ENCODE measurements around the gene KAT2A.

The KAT2A gene

GRCh38 chr17:42126836-42127235, 5.7 kb upstream of the KAT2A start:
- Histone ChIP-seq H3K27me3 (ENCODE audit: control insufficient read depth, insufficient read depth, low read length, poor library complexity, severe bottlenecking) (no peaks in the 10 kb centered on the region), H3K27ac (ENCODE audit: insufficient read depth, low read depth, low read length, poor library complexity, severe bottlenecking) (no peak overlapping the region), H3K9me3 (ENCODE audit: control insufficient read depth, low read length) (no peaks in the 10 kb centered on the region), H3K4me3 (ENCODE audit: insufficient read depth, low read depth, low read length) (no peak overlapping the region), H3K4me1 (ENCODE audit: control insufficient read depth, insufficient read depth, low read length) (peaks cover 7% of the 10 kb centered on the region), H3K36me3 (ENCODE audit: control insufficient read depth, insufficient read depth, low read length) (peaks cover 7% of the 10 kb centered on the region)
- 94 to 95% methylated on average over 3 of the region's 3 CpGs for WGBS, 2 experiments

- Histone ChIP-seq H3K36me3 (ENCODE audit: control insufficient read depth, insufficient read depth, low read length) (peaks cover 7% of the 10 kb centered on the region), H3K27me3 (ENCODE audit: control insufficient read depth, insufficient read depth, low read length, poor library complexity, severe bottlenecking) (no peaks in the 10 kb centered on the region), H3K4me1 (ENCODE audit: control insufficient read depth, insufficient read depth, low read length) (peaks cover under 1% of the 10 kb centered on the region), H3K9me3 (ENCODE audit: control insufficient read depth, low read length) (no peaks in the 10 kb centered on the region), H3K27ac (ENCODE audit: insufficient read depth, low read depth, low read length, poor library complexity, severe bottlenecking) (no peak overlapping the region), H3K4me3 (ENCODE audit: insufficient read depth, low read depth, low read length) (no peak overlapping the region)
- 93 to 94% methylated on average over 12 of the region's 12 CpGs for WGBS, 2 experiments
Measured at GRCh38 chr17:42125565-42125964, 4.4 kb upstream of the KAT2A start.

GRCh38 chr17:42124256-42124655, 3.1 kb upstream of the KAT2A start:
- 93 to 94% methylated on average over 3 of the region's 3 CpGs for WGBS, 2 experiments
- peaks cover 7% of the 10 kb centered on the region for H3K36me3 ChIP-seq (ENCODE audit: control insufficient read depth, insufficient read depth, low read length)
- H3K4me1 ChIP-seq (ENCODE audit: control insufficient read depth, insufficient read depth, low read length): peaks cover 5% of the 10 kb centered on the region
- H3K27me3 ChIP-seq (ENCODE audit: control insufficient read depth, insufficient read depth, low read length, poor library complexity, severe bottlenecking): no peaks in the 10 kb centered on the region
- no peaks in the 10 kb centered on the region for H3K9me3 ChIP-seq (ENCODE audit: control insufficient read depth, low read length)
- H3K27ac ChIP-seq (ENCODE audit: insufficient read depth, low read depth, low read length, poor library complexity, severe bottlenecking): no peak overlapping the region
- no peak overlapping the region for H3K4me3 ChIP-seq (ENCODE audit: insufficient read depth, low read depth, low read length)

GRCh38 chr17:42122371-42123303, 1.5 kb upstream of the KAT2A start, which contains the start of gene HSPB9:
TSS of gene HSPB9 (plus strand) at chr17:42122804. CDS start at chr17:42122851, 47 bp downstream.
- WGBS, 2 experiments: 74 to 80% methylated on average over 61 of the region's 61 CpGs
- Histone ChIP-seq H3K4me3 (ENCODE audit: insufficient read depth, low read depth, low read length) (no peak within 1 kb of the TSS), H3K4me1 (ENCODE audit: control insufficient read depth, insufficient read depth, low read length) (peaks cover 5% of the 10 kb centered on the region)

GRCh38 chr17:42120161-42120769, 902 bp downstream of the KAT2A start:
- Histone ChIP-seq H3K4me3 (ENCODE audit: insufficient read depth, low read depth, low read length) (peak overlapping the region; percentile 83), H3K27me3 (ENCODE audit: control insufficient read depth, insufficient read depth, low read length, poor library complexity, severe bottlenecking) (no peaks in the 10 kb centered on the region), H3K4me1 (ENCODE audit: control insufficient read depth, insufficient read depth, low read length) (peaks cover 5% of the 10 kb centered on the region), H3K9me3 (ENCODE audit: control insufficient read depth, low read length) (no peaks in the 10 kb centered on the region), H3K27ac (ENCODE audit: insufficient read depth, low read depth, low read length, poor library complexity, severe bottlenecking) (no peak overlapping the region), H3K36me3 (ENCODE audit: control insufficient read depth, insufficient read depth, low read length) (no peaks in the 10 kb centered on the region)
- 88 to 92% methylated on average over 7 of the region's 7 CpGs for WGBS, 2 experiments

More at GRCh38 chr17:42122371-42123303, 1.5 kb upstream of the KAT2A start, which contains the start of gene HSPB9:
- Histone ChIP-seq H3K27ac (ENCODE audit: insufficient read depth, low read depth, low read length, poor library complexity, severe bottlenecking) (no peak within 1 kb of the TSS), H3K9me3 (ENCODE audit: control insufficient read depth, low read length) (no peaks in the 10 kb centered on the region), H3K36me3 (ENCODE audit: control insufficient read depth, insufficient read depth, low read length) (peaks cover under 1% of the 10 kb centered on the region), H3K27me3 (ENCODE audit: control insufficient read depth, insufficient read depth, low read length, poor library complexity, severe bottlenecking) (no peaks in the 10 kb centered on the region)

GRCh38 chr17:42119301-42119700, 1.9 kb downstream of the KAT2A start:
- no peaks in the 10 kb centered on the region for H3K36me3 ChIP-seq (ENCODE audit: control insufficient read depth, insufficient read depth, low read length)
- 95% methylated on average over 18 of the region's 18 CpGs for WGBS, 2 experiments

GRCh38 chr17:42118545-42118944, 2.6 kb downstream of the KAT2A start:
- Histone ChIP-seq H3K4me3 (ENCODE audit: insufficient read depth, low read depth, low read length) (no peak overlapping the region), H3K9me3 (ENCODE audit: control insufficient read depth, low read length) (no peaks in the 10 kb centered on the region), H3K27ac (ENCODE audit: insufficient read depth, low read depth, low read length, poor library complexity, severe bottlenecking) (no peak overlapping the region), H3K36me3 (ENCODE audit: control insufficient read depth, insufficient read depth, low read length) (no peaks in the 10 kb centered on the region), H3K4me1 (ENCODE audit: control insufficient read depth, insufficient read depth, low read length) (peaks cover 5% of the 10 kb centered on the region), H3K27me3 (ENCODE audit: control insufficient read depth, insufficient read depth, low read length, poor library complexity, severe bottlenecking) (no peaks in the 10 kb centered on the region)
- 92% methylated on average over 2 of the region's 2 CpGs for WGBS, 2 experiments

More at GRCh38 chr17:42119301-42119700, 1.9 kb downstream of the KAT2A start:
- no peak overlapping the region for H3K27ac ChIP-seq (ENCODE audit: insufficient read depth, low read depth, low read length, poor library complexity, severe bottlenecking)
- H3K27me3 ChIP-seq (ENCODE audit: control insufficient read depth, insufficient read depth, low read length, poor library complexity, severe bottlenecking): no peaks in the 10 kb centered on the region
- no peaks in the 10 kb centered on the region for H3K9me3 ChIP-seq (ENCODE audit: control insufficient read depth, low read length)
- no peak overlapping the region for H3K4me3 ChIP-seq (ENCODE audit: insufficient read depth, low read depth, low read length)
- peaks cover 5% of the 10 kb centered on the region for H3K4me1 ChIP-seq (ENCODE audit: control insufficient read depth, insufficient read depth, low read length)

- Histone ChIP-seq H3K27ac (ENCODE audit: insufficient read depth, low read depth, low read length, poor library complexity, severe bottlenecking) (no peak overlapping the region), H3K27me3 (ENCODE audit: control insufficient read depth, insufficient read depth, low read length, poor library complexity, severe bottlenecking) (no peaks in the 10 kb centered on the region), H3K4me1 (ENCODE audit: control insufficient read depth, insufficient read depth, low read length) (peaks cover 5% of the 10 kb centered on the region), H3K36me3 (ENCODE audit: control insufficient read depth, insufficient read depth, low read length) (no peaks in the 10 kb centered on the region), H3K9me3 (ENCODE audit: control insufficient read depth, low read length) (no peaks in the 10 kb centered on the region), H3K4me3 (ENCODE audit: insufficient read depth, low read depth, low read length) (no peak overlapping the region)
- WGBS, 2 experiments: 94 to 95% methylated on average over 4 of the region's 4 CpGs
Measured at GRCh38 chr17:42118126-42118510, 3.0 kb downstream of the KAT2A start.

GRCh38 chr17:42117397-42118125, 3.6 kb downstream of the KAT2A start:
- H3K9me3 ChIP-seq (ENCODE audit: control insufficient read depth, low read length): no peaks in the 10 kb centered on the region
- no peaks in the 10 kb centered on the region for H3K27me3 ChIP-seq (ENCODE audit: control insufficient read depth, insufficient read depth, low read length, poor library complexity, severe bottlenecking)
- 93 to 94% methylated on average over 30 of the region's 30 CpGs for WGBS, 2 experiments
- H3K27ac ChIP-seq (ENCODE audit: insufficient read depth, low read depth, low read length, poor library complexity, severe bottlenecking): no peak overlapping the region
- no peaks in the 10 kb centered on the region for H3K36me3 ChIP-seq (ENCODE audit: control insufficient read depth, insufficient read depth, low read length)
- H3K4me3 ChIP-seq (ENCODE audit: insufficient read depth, low read depth, low read length): no peak overlapping the region
- H3K4me1 ChIP-seq (ENCODE audit: control insufficient read depth, insufficient read depth, low read length): peaks cover 5% of the 10 kb centered on the region

Measured in ectodermal cell (in vitro differentiated cells).